A549 (cell line): ENCODE data around the gene C1QTNF1. TPM values are rescaled to one million over a fixed set of nuclear protein-coding genes. Genes with fewer than 3 reads are reported as not detected.
A peak's percentile ranks its signal among the peaks of the same experiment; 100 is the strongest.

ENCODE experiments used
- ATAC-seq, 2 experiments: fragments of 200-7000 bp in 1 of 2; fragments of >200 bp in 1 of 2; cut with Nextera tagmentation in 1 of 2; cut with Tn5 transposase in 1 of 2; 3 replicates each; pipeline versions ENCODE4 v1.8.0 to v1.9.1; 2018 to 2020; ENCODE audit warnings: mild to moderate bottlenecking in 1 of 2, moderate library complexity in 1 of 2
- CTCF ChIA-PET: fragments of 300-600 bp; sonication (Branson Sonifier 250); formaldehyde crosslinking; extraction: SDS; loops from one replicate; lab custom pipeline; 2021; ENCODE audit warnings: antibody characterized with exemption, inconsistent platforms; lab: Yijun Ruan, JAX
- POLR2A ChIA-PET: fragments of 350-600 bp; formaldehyde crosslinking; extraction: SDS; loops from one replicate; lab custom pipeline; 2021; ENCODE audit warnings: antibody characterized with exemption, inconsistent platforms; lab: Yijun Ruan, JAX
- DNase-seq, 2 experiments: peaks; one replicate each; pipeline versions ENCODE4 v3.0.0 to v3.0.0-alpha.2; 2011 to 2016; ENCODE audit warnings: low read depth in 1 of 2, low spot score in 1 of 2
- FAIRE-seq: peaks from 2 replicates; lab custom pipeline; 2011; peaks lifted over from hg19 to GRCh38; lab: Jason Lieb, UNC
- H3K27ac ChIP-seq, 2 experiments: fragments of >200 bp; sonication (Bioruptor Twin); formaldehyde crosslinking; 3 replicates each; pipeline ENCODE4 v1.5.1; 2016 to 2017
- H3K4me1 ChIP-seq: fragments of >200 bp; sonication (Bioruptor Twin); formaldehyde crosslinking; 3 replicates; pipeline ENCODE4 v1.6.1; 2016
- H3K4me2 ChIP-seq: fragments of >200 bp; sonication (Bioruptor Twin); formaldehyde crosslinking; 3 replicates; pipeline ENCODE4 v1.6.1; 2016
- H3K4me3 ChIP-seq: fragments of >200 bp; sonication (Bioruptor Twin); formaldehyde crosslinking; 3 replicates; pipeline ENCODE4 v1.5.1; 2016
- H3K9me3 ChIP-seq: fragments of >200 bp; sonication (Bioruptor Twin); formaldehyde crosslinking; 3 replicates; pipeline ENCODE4 v1.6.1; 2016
- CBX8 ChIP-seq: fragments of 200-600 bp; sonication (generic); IDR thresholded peaks from 2 replicates; pipeline ENCODE4 v1.6.1; 2016
- EHMT2 ChIP-seq: fragments of 200-600 bp; sonication (generic); IDR thresholded peaks from 2 replicates; pipeline ENCODE4 v1.6.1; 2016; ENCODE audit warnings: antibody characterized with exemption, low read depth, mild to moderate bottlenecking, moderate library complexity
- FOSB ChIP-seq: fragments of 250-450 bp; sonication (Bioruptor Pico); IDR thresholded peaks from 2 replicates; pipeline ENCODE4 v1.5.0; 2020; ENCODE audit warnings: mild to moderate bottlenecking, moderate library complexity
- HMGXB4 ChIP-seq: fragments of 250-450 bp; sonication (Bioruptor Pico); IDR thresholded peaks from 2 replicates; pipeline ENCODE4 v1.5.0; 2021; ENCODE audit warnings: mild to moderate bottlenecking, moderate library complexity, borderline replicate concordance
- JUN ChIP-seq, 2 experiments: fragments of >200 bp; sonication (Bioruptor Twin); formaldehyde crosslinking; IDR thresholded peaks; 2 replicates in 1 of 2; 3 replicates in 1 of 2; pipeline ENCODE4 v1.6.1; 2016 to 2017
- MAFK ChIP-seq: fragments of 450-650 bp; IDR thresholded peaks from 2 replicates; pipeline ENCODE4 v1.6.1; 2014; ENCODE audit not compliant: partially characterized antibody
- MAZ ChIP-seq: fragments of 150-350 bp; IDR thresholded peaks from 2 replicates; pipeline ENCODE4 v1.6.1; 2014; ENCODE audit warnings: antibody characterized with exemption, low read depth, low read length, borderline replicate concordance
- PBX3 ChIP-seq: IDR thresholded peaks from 2 replicates; pipeline ENCODE4 v1.6.1; 2012
- PHF8 ChIP-seq: fragments of 200-600 bp; sonication (generic); IDR thresholded peaks from 2 replicates; pipeline ENCODE4 v1.6.1; 2016; ENCODE audit warnings: low read depth, mild to moderate bottlenecking, antibody characterized with exemption, moderate library complexity, borderline replicate concordance
- RARB ChIP-seq: fragments of 250-450 bp; sonication (Bioruptor Pico); IDR thresholded peaks from 2 replicates; pipeline ENCODE4 v1.8.0; 2021; ENCODE audit warnings: mild to moderate bottlenecking, moderate library complexity
- SMC3 ChIP-seq: fragments of >200 bp; sonication (Bioruptor Twin); formaldehyde crosslinking; IDR thresholded peaks from 3 replicates; pipeline ENCODE4 v1.6.1; 2018; ENCODE audit warnings: inconsistent platforms
- ZFP36 ChIP-seq: fragments of 450-650 bp; IDR thresholded peaks from 2 replicates; pipeline ENCODE4 v1.6.1; 2014; ENCODE audit warnings: borderline replicate concordance; ENCODE audit not compliant: partially characterized antibody
- WGBS: methylation state at CpG from one replicate; pipeline ENCODE4 v1.1.6; 2017; ENCODE audit errors: missing lambda C conversion rate; 5-methylcytosine and 5-hydroxymethylcytosine counted together
- polyA plus RNA-seq, 4 experiments: library from polyadenylated mRNA; depleted of rRNA in 3 of 4; stranded (reverse); fragments of >200 nt; fragmentation: RNase III in 1 of 4; extraction: RNeasy Plus Mini Kit Qiagen cat#74134 plus additional on column Dnase treatment in 1 of 4; gene quantifications; 2 replicates in 3 of 4; 3 replicates in 1 of 4; pipeline ENCODE4 v1.2.3, GENCODE V29; 2011 to 2017
- TF ChIP-seq, protein P1 (sequence below): fragments of >200 bp; sonication (Bioruptor Twin); formaldehyde crosslinking; IDR thresholded peaks from 3 replicates; pipeline ENCODE4 v1.5.1; 2016
- TF ChIP-seq, protein P2 (sequence below): fragments of 250-450 bp; sonication (Bioruptor Pico); IDR thresholded peaks from 2 replicates; pipeline ENCODE4 v1.5.0; 2020; ENCODE audit warnings: low read depth, mild to moderate bottlenecking, moderate library complexity
- TF ChIP-seq, protein P3 (sequence below): fragments of 200-600 bp; sonication (generic); IDR thresholded peaks from 2 replicates; pipeline ENCODE4 v1.6.1; 2016; ENCODE audit warnings: antibody characterized with exemption, mild to moderate bottlenecking, moderate library complexity
- TF ChIP-seq, protein P4 (sequence below): IDR thresholded peaks from 2 replicates; pipeline ENCODE4 v1.6.1; 2012
- TF ChIP-seq, protein P5 (sequence below): fragments of >200 bp; sonication (Bioruptor Twin); formaldehyde crosslinking; IDR thresholded peaks from 2 replicates; pipeline ENCODE4 v1.6.1; 2016

C1QTNF1 gene
- polyA plus RNA-seq, 2 of the 4 experiments (the other 2 are of a cell fraction) = 10.2 to 26.1 TPM

DNA sequence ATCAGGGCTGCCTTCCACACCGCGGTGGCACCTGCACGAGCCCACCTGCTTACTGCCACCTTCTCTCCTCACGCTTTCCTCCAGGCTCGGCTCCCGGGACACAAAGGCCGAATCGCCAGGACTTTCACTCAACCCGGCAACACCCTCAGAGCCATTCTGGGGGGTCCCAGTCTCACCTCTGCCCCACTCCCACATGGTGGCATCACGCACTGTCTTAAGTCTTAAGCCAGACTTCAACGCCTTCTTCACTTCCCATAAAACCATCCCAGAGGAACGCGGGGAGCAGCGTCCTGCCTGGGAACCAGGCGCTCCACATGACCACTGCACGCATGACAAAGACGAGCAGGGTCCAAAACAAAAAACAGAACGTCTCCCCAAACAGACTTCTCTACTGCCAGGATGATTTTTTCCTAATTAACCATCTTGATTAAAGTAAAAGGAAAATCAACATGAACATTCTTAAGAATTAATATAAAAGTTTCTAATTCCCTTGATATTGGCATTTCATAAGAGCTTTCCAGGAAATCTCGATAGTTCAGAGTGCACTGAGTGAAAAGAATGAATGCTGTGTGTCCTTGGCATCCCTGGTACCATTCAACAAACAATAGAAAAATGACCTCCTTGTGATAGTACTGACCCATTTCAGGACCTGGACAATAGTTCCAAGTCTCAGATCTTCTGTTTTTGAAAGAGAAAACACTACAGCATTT lies 17.0 kb upstream of the C1QTNF1 start:
- H3K27ac ChIP-seq = no peak overlapping the region
- 92% methylated on average over 19 of the region's 19 CpGs for WGBS
- H3K4me1 ChIP-seq = peaks cover 31% of the 10 kb centered on the region
- H3K9me3 ChIP-seq = no peaks in the 10 kb centered on the region
- no peak overlapping the region for H3K4me3 ChIP-seq
- DNase-seq (no peak), FAIRE-seq (no peak), ATAC-seq (no peak)
- ChIA-PET POLR2A (no interaction called here), CTCF (interaction anchor here (0.9 to 5.6 kb wide), 8 partner anchors 12 to 384 kb away, joined by 3 to 35 read pairs (median 6); no protein-coding TSS in a partner anchor)
- no peak for TF ChIP-seq JUN (IDR thresholded peaks at IDR 0.05)
- no peak for TF ChIP-seq SMC3
- TF ChIP-seq MAZ = no peak
- 0 out of 3 replicates have a peak overlapping the region, but pooled peaks have one; percentile 94 for H3K4me2 ChIP-seq

DNA sequence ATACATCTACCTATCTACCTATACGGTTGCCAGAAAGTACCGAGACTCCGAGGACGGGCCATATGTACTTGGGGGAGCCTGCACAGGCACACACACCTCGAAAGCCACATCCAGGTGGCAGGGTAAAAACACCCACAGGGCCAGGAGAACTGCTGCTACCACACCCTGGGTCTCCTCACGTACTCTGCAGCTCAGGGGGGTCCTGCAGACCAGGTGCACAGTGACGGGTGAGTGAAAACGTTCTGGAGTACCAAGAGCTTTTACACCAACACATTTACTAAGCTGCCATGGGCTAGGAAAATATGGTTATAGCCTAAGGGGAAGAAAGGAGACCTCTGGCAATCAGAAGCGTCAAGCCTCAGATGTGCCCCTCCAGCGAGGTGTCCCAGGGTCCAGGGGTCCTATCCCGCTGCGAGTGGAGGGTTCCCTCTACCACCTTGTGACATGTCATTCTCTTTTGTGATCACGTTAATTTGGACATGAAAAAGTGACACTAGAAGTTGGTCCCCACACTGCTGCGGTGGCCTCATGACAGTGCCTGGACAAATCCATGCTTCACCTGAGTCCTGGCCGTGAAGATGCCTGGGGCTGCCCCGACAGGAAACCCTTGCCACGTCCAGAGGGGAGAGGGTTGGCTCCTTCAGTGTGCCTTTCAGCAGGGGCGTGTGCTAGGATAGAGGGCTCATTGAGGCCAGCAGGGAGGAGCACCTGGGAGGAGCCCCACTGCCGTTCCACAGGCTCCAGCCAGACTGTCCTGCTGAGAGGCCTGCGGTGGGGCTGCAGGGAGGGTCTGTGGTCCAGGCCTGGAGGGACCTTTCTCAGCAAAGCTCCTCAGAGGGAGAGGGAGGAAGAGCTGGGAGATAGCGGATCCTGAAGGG lies 16.2 kb upstream of the C1QTNF1 start:
- peak overlapping the region; percentile 94 for H3K4me2 ChIP-seq
- CTCF ChIA-PET = interaction anchor here (0.9 to 3.2 kb wide), 7 partner anchors 11 to 383 kb away, joined by 3 to 15 read pairs (median 4); no protein-coding TSS in a partner anchor
- H3K4me1 ChIP-seq = peaks cover 31% of the 10 kb centered on the region
- DNase-seq (no peak), FAIRE-seq (no peak), ATAC-seq (no peak)
- no peak overlapping the region; a peak in 1 of 6 replicates for H3K27ac ChIP-seq
- H3K9me3 ChIP-seq = no peaks in the 10 kb centered on the region
- no peak for TF ChIP-seq MAFK
- TF ChIP-seq PHF8 = no peak
- no peak for TF ChIP-seq FOSB (CRISPR knock-in tag)
- no peak for TF ChIP-seq JUN (IDR thresholded peaks at IDR 0.05)
- no peak for TF ChIP-seq CBX8
- TF ChIP-seq RARB (CRISPR knock-in tag) = no peak
- 89% methylated on average over 21 of the region's 21 CpGs for WGBS
- H3K4me3 ChIP-seq = peak overlapping the region; percentile 98; the same call in 1 of the 3 replicates
- POLR2A ChIA-PET = no interaction called here

GRCh38 chr17:79008666-79009387 lies 15.1 kb upstream of the C1QTNF1 start:
- no peak for ATAC-seq
- FAIRE-seq = no peak
- ChIA-PET POLR2A (interaction anchor here (0.7 to 1.0 kb wide), 5 partner anchors 14 to 630 kb away, joined by 3 to 7 read pairs (median 4); no protein-coding TSS in a partner anchor), CTCF (interaction anchor here (0.6 to 14.8 kb wide), 12 partner anchors 9 to 1148 kb away, joined by 3 to 376 read pairs (median 4); no protein-coding TSS in a partner anchor)
- peak overlapping the region; percentile 98 to 99 for H3K27ac ChIP-seq
- DNase-seq = no peak
- WGBS = 37% methylated on average over 6 of the region's 7 CpGs
- peak overlapping the region; percentile 94 for H3K4me2 ChIP-seq
- peaks cover 1% of the 10 kb centered on the region; the same call in 1 of the 3 replicates for H3K9me3 ChIP-seq
- H3K4me1 ChIP-seq = peaks cover 31% of the 10 kb centered on the region
- H3K4me3 ChIP-seq = peak overlapping the region; percentile 98
- TF ChIP-seq EHMT2 (no peak), PBX3 (no peak), HMGXB4 (CRISPR knock-in tag) (no peak), CBX8 (no peak), ZFP36 (no peak), JUN (IDR thresholded peaks at IDR 0.05) (no peak), RARB (CRISPR knock-in tag) (no peak)
- TF ChIP-seq, protein P1, sequence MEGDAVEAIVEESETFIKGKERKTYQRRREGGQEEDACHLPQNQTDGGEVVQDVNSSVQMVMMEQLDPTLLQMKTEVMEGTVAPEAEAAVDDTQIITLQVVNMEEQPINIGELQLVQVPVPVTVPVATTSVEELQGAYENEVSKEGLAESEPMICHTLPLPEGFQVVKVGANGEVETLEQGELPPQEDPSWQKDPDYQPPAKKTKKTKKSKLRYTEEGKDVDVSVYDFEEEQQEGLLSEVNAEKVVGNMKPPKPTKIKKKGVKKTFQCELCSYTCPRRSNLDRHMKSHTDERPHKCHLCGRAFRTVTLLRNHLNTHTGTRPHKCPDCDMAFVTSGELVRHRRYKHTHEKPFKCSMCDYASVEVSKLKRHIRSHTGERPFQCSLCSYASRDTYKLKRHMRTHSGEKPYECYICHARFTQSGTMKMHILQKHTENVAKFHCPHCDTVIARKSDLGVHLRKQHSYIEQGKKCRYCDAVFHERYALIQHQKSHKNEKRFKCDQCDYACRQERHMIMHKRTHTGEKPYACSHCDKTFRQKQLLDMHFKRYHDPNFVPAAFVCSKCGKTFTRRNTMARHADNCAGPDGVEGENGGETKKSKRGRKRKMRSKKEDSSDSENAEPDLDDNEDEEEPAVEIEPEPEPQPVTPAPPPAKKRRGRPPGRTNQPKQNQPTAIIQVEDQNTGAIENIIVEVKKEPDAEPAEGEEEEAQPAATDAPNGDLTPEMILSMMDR = no peak
- TF ChIP-seq, protein P2, sequence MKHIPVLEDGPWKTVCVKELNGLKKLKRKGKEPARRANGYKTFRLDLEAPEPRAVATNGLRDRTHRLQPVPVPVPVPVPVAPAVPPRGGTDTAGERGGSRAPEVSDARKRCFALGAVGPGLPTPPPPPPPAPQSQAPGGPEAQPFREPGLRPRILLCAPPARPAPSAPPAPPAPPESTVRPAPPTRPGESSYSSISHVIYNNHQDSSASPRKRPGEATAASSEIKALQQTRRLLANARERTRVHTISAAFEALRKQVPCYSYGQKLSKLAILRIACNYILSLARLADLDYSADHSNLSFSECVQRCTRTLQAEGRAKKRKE (CRISPR knock-in tag) = no peak
- TF ChIP-seq, protein P3, sequence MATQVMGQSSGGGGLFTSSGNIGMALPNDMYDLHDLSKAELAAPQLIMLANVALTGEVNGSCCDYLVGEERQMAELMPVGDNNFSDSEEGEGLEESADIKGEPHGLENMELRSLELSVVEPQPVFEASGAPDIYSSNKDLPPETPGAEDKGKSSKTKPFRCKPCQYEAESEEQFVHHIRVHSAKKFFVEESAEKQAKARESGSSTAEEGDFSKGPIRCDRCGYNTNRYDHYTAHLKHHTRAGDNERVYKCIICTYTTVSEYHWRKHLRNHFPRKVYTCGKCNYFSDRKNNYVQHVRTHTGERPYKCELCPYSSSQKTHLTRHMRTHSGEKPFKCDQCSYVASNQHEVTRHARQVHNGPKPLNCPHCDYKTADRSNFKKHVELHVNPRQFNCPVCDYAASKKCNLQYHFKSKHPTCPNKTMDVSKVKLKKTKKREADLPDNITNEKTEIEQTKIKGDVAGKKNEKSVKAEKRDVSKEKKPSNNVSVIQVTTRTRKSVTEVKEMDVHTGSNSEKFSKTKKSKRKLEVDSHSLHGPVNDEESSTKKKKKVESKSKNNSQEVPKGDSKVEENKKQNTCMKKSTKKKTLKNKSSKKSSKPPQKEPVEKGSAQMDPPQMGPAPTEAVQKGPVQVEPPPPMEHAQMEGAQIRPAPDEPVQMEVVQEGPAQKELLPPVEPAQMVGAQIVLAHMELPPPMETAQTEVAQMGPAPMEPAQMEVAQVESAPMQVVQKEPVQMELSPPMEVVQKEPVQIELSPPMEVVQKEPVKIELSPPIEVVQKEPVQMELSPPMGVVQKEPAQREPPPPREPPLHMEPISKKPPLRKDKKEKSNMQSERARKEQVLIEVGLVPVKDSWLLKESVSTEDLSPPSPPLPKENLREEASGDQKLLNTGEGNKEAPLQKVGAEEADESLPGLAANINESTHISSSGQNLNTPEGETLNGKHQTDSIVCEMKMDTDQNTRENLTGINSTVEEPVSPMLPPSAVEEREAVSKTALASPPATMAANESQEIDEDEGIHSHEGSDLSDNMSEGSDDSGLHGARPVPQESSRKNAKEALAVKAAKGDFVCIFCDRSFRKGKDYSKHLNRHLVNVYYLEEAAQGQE = no peak
- TF ChIP-seq, protein P4, sequence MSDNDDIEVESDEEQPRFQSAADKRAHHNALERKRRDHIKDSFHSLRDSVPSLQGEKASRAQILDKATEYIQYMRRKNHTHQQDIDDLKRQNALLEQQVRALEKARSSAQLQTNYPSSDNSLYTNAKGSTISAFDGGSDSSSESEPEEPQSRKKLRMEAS = no peak
- TF ChIP-seq, protein P5, sequence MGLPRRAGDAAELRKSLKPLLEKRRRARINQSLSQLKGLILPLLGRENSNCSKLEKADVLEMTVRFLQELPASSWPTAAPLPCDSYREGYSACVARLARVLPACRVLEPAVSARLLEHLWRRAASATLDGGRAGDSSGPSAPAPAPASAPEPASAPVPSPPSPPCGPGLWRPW = no peak
